ENCODE results near the gene BOC.

BOC gene

GRCh38 chr3:113250566-113250965 lies 39.2 kb downstream of the BOC start:
- Histone ChIP-seq H3K79me2 (no peaks in the 10 kb centered on the region), H3K27ac (no peak overlapping the region), H3K4me3 (ENCODE audit: low read depth, low read length) (no peak overlapping the region), H3K9ac (no peak overlapping the region), H3K4me2 (ENCODE audit: low read length) (no peak overlapping the region), H3K27me3 (ENCODE audit: control insufficient read depth, insufficient read depth, low read length) (no peaks in the 10 kb centered on the region), H3K9me3 (ENCODE audit: control insufficient read depth, low read length) (no peaks in the 10 kb centered on the region), H3K36me3 (ENCODE audit: control insufficient read depth, insufficient read depth, low read length) (no peaks in the 10 kb centered on the region), H3K4me1 (no peaks in the 10 kb centered on the region), H2AFZ (no peak overlapping the region)
- no peak for TF ChIP-seq CTCF (IDR thresholded peaks at IDR 0.05)

DNA sequence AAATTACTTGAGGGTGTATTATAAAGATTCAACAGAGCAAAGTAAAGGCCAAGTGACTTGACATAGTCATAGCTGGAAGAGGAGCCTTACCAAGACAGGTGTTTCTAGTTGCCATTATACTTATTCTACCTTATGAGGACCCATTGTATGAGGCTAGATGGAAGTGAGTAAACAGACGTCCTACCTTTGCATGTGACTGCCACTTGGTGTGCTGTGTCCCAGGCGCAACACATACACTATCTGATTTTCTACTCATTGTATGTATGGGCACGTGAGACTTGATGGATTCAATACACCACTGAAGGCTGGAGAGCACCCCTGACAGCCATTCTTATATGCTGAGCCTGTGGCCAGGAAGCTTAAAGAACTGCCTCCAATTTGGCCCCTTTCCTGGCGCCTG lies 40.5 kb downstream of the BOC start:
- no peak for TF ChIP-seq CTCF (IDR thresholded peaks at IDR 0.05)
- Histone ChIP-seq H2AFZ (no peak overlapping the region), H3K36me3 (ENCODE audit: control insufficient read depth, insufficient read depth, low read length) (no peaks in the 10 kb centered on the region), H3K79me2 (no peaks in the 10 kb centered on the region), H3K4me3 (ENCODE audit: low read depth, low read length) (no peak overlapping the region), H3K9ac (no peak overlapping the region), H3K27me3 (ENCODE audit: control insufficient read depth, insufficient read depth, low read length) (no peaks in the 10 kb centered on the region), H3K4me2 (ENCODE audit: low read length) (no peak overlapping the region), H3K27ac (no peak overlapping the region), H3K4me1 (no peaks in the 10 kb centered on the region), H3K9me3 (ENCODE audit: control insufficient read depth, low read length) (no peaks in the 10 kb centered on the region)

DNA sequence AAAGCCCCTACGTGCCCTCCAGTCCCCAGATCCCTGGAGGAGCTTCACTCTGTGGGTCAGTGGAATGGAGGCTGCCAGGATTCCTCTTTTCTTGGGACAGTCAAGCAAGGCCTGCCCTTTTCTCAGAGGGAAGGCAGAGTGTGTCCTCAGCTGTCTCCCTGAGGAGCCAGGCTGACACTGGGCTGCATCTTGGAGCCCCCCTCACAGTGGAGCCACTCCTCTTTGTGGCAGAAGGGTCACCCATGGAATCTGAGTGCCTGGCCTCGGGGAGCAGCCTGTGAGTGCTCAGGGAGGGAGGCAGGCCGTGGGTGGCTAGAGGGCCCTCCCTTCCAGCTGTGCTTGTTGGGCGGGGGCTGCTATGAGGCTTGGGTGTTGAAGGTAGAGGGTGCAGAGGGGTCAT lies 41.2 kb downstream of the BOC start:
- H3K27ac ChIP-seq: no peak overlapping the region
- no peaks in the 10 kb centered on the region for H3K4me1 ChIP-seq
- no peak for TF ChIP-seq CTCF (IDR thresholded peaks at IDR 0.05)
- H3K9me3 ChIP-seq (ENCODE audit: control insufficient read depth, low read length): no peaks in the 10 kb centered on the region
- no peak overlapping the region for H3K4me3 ChIP-seq (ENCODE audit: low read depth, low read length)
- no peaks in the 10 kb centered on the region for H3K27me3 ChIP-seq (ENCODE audit: control insufficient read depth, insufficient read depth, low read length)
- H3K9ac ChIP-seq: no peak overlapping the region
- no peaks in the 10 kb centered on the region for H3K79me2 ChIP-seq
- H3K4me2 ChIP-seq (ENCODE audit: low read length): no peak overlapping the region
- no peaks in the 10 kb centered on the region for H3K36me3 ChIP-seq (ENCODE audit: control insufficient read depth, insufficient read depth, low read length)
- H2AFZ ChIP-seq: no peak overlapping the region

- Histone ChIP-seq H3K79me2 (no peaks in the 10 kb centered on the region), H3K9me3 (ENCODE audit: control insufficient read depth, low read length) (no peaks in the 10 kb centered on the region), H3K4me3 (ENCODE audit: low read depth, low read length) (no peak overlapping the region), H3K4me2 (ENCODE audit: low read length) (no peak overlapping the region), H3K27ac (no peak overlapping the region), H2AFZ (no peak overlapping the region), H3K4me1 (no peaks in the 10 kb centered on the region), H3K9ac (no peak overlapping the region), H3K27me3 (ENCODE audit: control insufficient read depth, insufficient read depth, low read length) (no peaks in the 10 kb centered on the region), H3K36me3 (ENCODE audit: control insufficient read depth, insufficient read depth, low read length) (no peaks in the 10 kb centered on the region)
- no peak for TF ChIP-seq CTCF (IDR thresholded peaks at IDR 0.05)
Observed at GRCh38 chr3:113253702-113254101, 42.3 kb downstream of the BOC start.

- H3K4me1 ChIP-seq: no peaks in the 10 kb centered on the region
- no peak overlapping the region for H3K9ac ChIP-seq
- H2AFZ ChIP-seq: no peak overlapping the region
- H3K27ac ChIP-seq: no peak overlapping the region
- H3K79me2 ChIP-seq: no peaks in the 10 kb centered on the region
- no peak overlapping the region for H3K4me3 ChIP-seq (ENCODE audit: low read depth, low read length)
- H3K4me2 ChIP-seq (ENCODE audit: low read length): no peak overlapping the region
- no peaks in the 10 kb centered on the region for H3K36me3 ChIP-seq (ENCODE audit: control insufficient read depth, insufficient read depth, low read length)
- TF ChIP-seq CTCF (IDR thresholded peaks at IDR 0.05): no peak
- H3K27me3 ChIP-seq (ENCODE audit: control insufficient read depth, insufficient read depth, low read length): no peaks in the 10 kb centered on the region
- no peaks in the 10 kb centered on the region for H3K9me3 ChIP-seq (ENCODE audit: control insufficient read depth, low read length)
Observed at GRCh38 chr3:113254171-113254947, 43.0 kb downstream of the BOC start.
